Transverse colon (tissue), 4 donors: ENCODE measurements around the gene ALS2. TPM values are rescaled to one million over a fixed set of nuclear protein-coding genes. Genes with fewer than 3 reads are reported as not detected.

Experiments
- DNase-seq: peaks from one replicate; pipeline ENCODE4 v3.0.0-alpha.2; 2019
- H3K27ac ChIP-seq, 4 donors: fragments of 200-600 bp; sonication (generic); 2 replicates each; pipeline ENCODE4 v1.5.1; 2016 to 2018; ENCODE audit warnings: inconsistent platforms in 4 of 4
- H3K27me3 ChIP-seq: fragments of 200-600 bp; sonication (generic); 2 replicates; pipeline ENCODE4 v1.5.1; 2017; ENCODE audit warnings: inconsistent platforms
- H3K36me3 ChIP-seq, 4 donors: fragments of 200-600 bp; sonication (generic); 2 replicates each; pipeline ENCODE4 v1.5.1; 2017 to 2019; ENCODE audit warnings: inconsistent platforms in 4 of 4
- H3K4me1 ChIP-seq, 4 donors: fragments of 200-600 bp; sonication (generic); 2 replicates each; pipeline ENCODE4 v1.5.1; 2017 to 2020; ENCODE audit warnings: inconsistent platforms in 4 of 4
- H3K4me3 ChIP-seq, 4 donors: fragments of 200-600 bp; sonication (generic); 1 replicate in 1 of 4; 2 replicates in 3 of 4; pipeline versions ENCODE4 v1.5.1 to v1.6.1; 2017 to 2019; ENCODE audit warnings: inconsistent platforms in 4 of 4
- H3K9me3 ChIP-seq, 2 donors: fragments of 200-600 bp; sonication (generic); 2 replicates each; pipeline ENCODE4 v1.5.1; 2017 to 2019; ENCODE audit warnings: inconsistent platforms in 2 of 2
- EP300 ChIP-seq: sonication (generic); formaldehyde crosslinking; IDR thresholded peaks from one replicate; pipeline ENCODE4 v1.6.1; 2017; ENCODE audit warnings: antibody characterized with exemption, low read depth
- POLR2A ChIP-seq: fragments of 450-650 bp; IDR thresholded peaks from one replicate; pipeline ENCODE4 v1.6.1; 2016; ENCODE audit warnings: antibody characterized with exemption, mild to moderate bottlenecking, moderate library complexity
- POLR2AphosphoS5 ChIP-seq, 3 donors: sonication (generic); formaldehyde crosslinking; IDR thresholded peaks; one replicate each; pipeline ENCODE4 v1.6.1; 2016; ENCODE audit warnings: antibody characterized with exemption in 3 of 3
- WGBS, 2 donors: methylation state at CpG; one replicate each; pipeline ENCODE4 v1.1.5; 2018; ENCODE audit warnings: low coverage in 1 of 2; 5-methylcytosine and 5-hydroxymethylcytosine counted together
- in situ Hi-C, 4 donors: fragments of 200-750 bp; cut with MboI; loops; one replicate each; pipeline versions ENCODE4 v1.15.0 to v1.15.1; 2017; ENCODE audit warnings: low sequenced_read_pairs in 3 of 4, low pct_ligation_motif_present in 1 of 4, low pct_unique_long_range_greater_than_20kb in 1 of 4
- intact Hi-C: fragments of 100-400 bp; cut with DNase I; formaldehyde crosslinking; loops from one replicate; pipeline ENCODE4 v1.15.1; 2023; ENCODE audit warnings: low total_unique reads
- total RNA-seq, 4 donors: library from RNA; depleted of rRNA; stranded (reverse); fragments of >200 nt; gene quantifications; one replicate each; pipeline ENCODE4 v1.1.0, GENCODE V29; 2016
- TF ChIP-seq, protein P1 (sequence below), 5 experiments: fragments of 200-600 bp in 3 of 5; fragments of 450-650 bp in 2 of 5; sonication (generic) in 3 of 5; IDR thresholded peaks; 1 replicate in 2 of 5; 2 replicates in 3 of 5; pipeline ENCODE4 v1.5.1; 2016 to 2017; ENCODE audit warnings: antibody characterized with exemption in 5 of 5, inconsistent platforms in 3 of 5, mild to moderate bottlenecking in 2 of 5, moderate library complexity in 1 of 5

The ALS2 gene
- total RNA-seq, 4 donors from 2014 or later: 7.9 to 61.1 (median 8.9) TPM

GRCh38 chr2:201775326-201775725, 5.4 kb downstream of the ALS2 start:
- 89% methylated on average over 1 of the region's 1 CpG; no CpG with 5 or more reads in 1 of the 2 donors for WGBS, 2 donors
- H3K27me3 ChIP-seq: no peaks in the 10 kb centered on the region
- no peak overlapping the region for H3K27ac ChIP-seq
- in situ Hi-C loops (no loop called here), intact Hi-C loops (no loop called here)
- no peak for TF ChIP-seq POLR2A
- no peak for TF ChIP-seq POLR2AphosphoS5 (IDR thresholded peaks at IDR 0.05)
- TF ChIP-seq, protein P1, sequence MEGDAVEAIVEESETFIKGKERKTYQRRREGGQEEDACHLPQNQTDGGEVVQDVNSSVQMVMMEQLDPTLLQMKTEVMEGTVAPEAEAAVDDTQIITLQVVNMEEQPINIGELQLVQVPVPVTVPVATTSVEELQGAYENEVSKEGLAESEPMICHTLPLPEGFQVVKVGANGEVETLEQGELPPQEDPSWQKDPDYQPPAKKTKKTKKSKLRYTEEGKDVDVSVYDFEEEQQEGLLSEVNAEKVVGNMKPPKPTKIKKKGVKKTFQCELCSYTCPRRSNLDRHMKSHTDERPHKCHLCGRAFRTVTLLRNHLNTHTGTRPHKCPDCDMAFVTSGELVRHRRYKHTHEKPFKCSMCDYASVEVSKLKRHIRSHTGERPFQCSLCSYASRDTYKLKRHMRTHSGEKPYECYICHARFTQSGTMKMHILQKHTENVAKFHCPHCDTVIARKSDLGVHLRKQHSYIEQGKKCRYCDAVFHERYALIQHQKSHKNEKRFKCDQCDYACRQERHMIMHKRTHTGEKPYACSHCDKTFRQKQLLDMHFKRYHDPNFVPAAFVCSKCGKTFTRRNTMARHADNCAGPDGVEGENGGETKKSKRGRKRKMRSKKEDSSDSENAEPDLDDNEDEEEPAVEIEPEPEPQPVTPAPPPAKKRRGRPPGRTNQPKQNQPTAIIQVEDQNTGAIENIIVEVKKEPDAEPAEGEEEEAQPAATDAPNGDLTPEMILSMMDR (IDR thresholded peaks at IDR 0.05): no peak
- TF ChIP-seq EP300: no peak
- DNase-seq: no peak
- H3K36me3 ChIP-seq: no peaks in the 10 kb centered on the region
- no peak overlapping the region for H3K4me3 ChIP-seq
- H3K9me3 ChIP-seq: no peaks in the 10 kb centered on the region
- peaks cover 3 to 24% (median 14%) of the 10 kb centered on the region in 4 donors for H3K4me1 ChIP-seq

DNA sequence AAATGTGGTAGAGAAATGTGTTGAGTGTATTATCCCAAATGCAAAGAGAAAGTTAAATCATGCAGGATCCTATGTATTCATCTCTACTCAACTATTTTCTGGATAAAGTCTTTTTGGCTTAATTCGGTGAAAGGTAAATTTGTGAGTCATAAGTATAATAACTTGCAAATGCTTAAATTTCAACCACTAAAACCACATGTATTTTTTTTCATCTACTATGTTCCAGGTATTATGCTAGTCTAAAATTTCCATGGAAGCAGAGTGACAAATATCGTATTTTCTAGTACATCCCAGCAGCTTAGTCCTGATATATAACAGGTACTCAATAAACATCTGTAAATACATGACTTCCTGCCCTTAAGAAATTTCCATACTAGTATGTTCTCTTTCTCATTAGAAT, 6.2 kb downstream of the ALS2 start:
- intact Hi-C loops (no loop called here), in situ Hi-C loops (no loop called here)
- WGBS, 2 donors: 85 to 88% methylated on average over 2 of the region's 2 CpGs
- Histone ChIP-seq H3K27me3 (no peaks in the 10 kb centered on the region), H3K4me3 (no peak overlapping the region), H3K4me1 (peaks cover 0 to 16% (median 7%) of the 10 kb centered on the region in 4 donors), H3K27ac (no peak overlapping the region), H3K9me3 (no peaks in the 10 kb centered on the region), H3K36me3 (no peaks in the 10 kb centered on the region)
- TF ChIP-seq, protein P1 (IDR thresholded peaks at IDR 0.05): no peak
- no peak for TF ChIP-seq POLR2AphosphoS5 (IDR thresholded peaks at IDR 0.05)
- TF ChIP-seq POLR2A: no peak
- no peak for TF ChIP-seq EP300
- no peak for DNase-seq

DNA sequence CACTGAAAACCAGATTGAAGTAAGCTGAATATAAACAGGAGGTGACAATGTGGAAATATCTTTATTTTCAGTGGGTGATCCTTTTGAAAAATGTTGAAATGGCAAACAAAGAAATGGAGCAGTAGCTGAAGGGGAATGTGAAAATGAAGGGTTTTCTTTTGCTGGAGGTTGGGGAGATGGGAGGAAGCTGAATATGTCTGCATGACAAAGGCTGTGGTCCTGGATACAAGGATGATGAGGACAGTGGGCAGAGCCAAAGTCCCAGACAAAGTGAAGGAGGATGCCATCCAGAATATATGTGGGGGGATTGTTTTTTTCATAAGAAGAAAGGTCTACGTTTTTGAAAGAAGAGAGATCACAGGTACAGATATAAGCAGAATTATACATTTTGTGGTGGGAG, 6.7 kb downstream of the ALS2 start:
- intact Hi-C loops (no loop called here), in situ Hi-C loops (no loop called here)
- Histone ChIP-seq H3K27ac (no peak overlapping the region), H3K9me3 (no peaks in the 10 kb centered on the region), H3K4me3 (no peak overlapping the region), H3K4me1 (peaks cover 0 to 14% (median 4%) of the 10 kb centered on the region in 4 donors), H3K36me3 (no peaks in the 10 kb centered on the region), H3K27me3 (no peaks in the 10 kb centered on the region)
- no peak for DNase-seq
- TF ChIP-seq POLR2AphosphoS5 (IDR thresholded peaks at IDR 0.05) (no peak), POLR2A (no peak), EP300 (no peak)
- TF ChIP-seq, protein P1 (IDR thresholded peaks at IDR 0.05): no peak
- 81 to 82% methylated on average over 1 of the region's 1 CpG for WGBS, 2 donors

- DNase-seq: no peak
- no peak overlapping the region for H3K4me3 ChIP-seq
- no peak overlapping the region for H3K27ac ChIP-seq
- no peaks in the 10 kb centered on the region for H3K27me3 ChIP-seq
- TF ChIP-seq, protein P1 (IDR thresholded peaks at IDR 0.05): no peak
- TF ChIP-seq POLR2A (no peak), EP300 (no peak), POLR2AphosphoS5 (IDR thresholded peaks at IDR 0.05) (no peak)
- no peaks in the 10 kb centered on the region for H3K9me3 ChIP-seq
- in situ Hi-C loops (no loop called here), intact Hi-C loops (no loop called here)
- no peaks in the 10 kb centered on the region for H3K36me3 ChIP-seq
- H3K4me1 ChIP-seq: peaks cover 0 to 6% (median 0%) of the 10 kb centered on the region in 4 donors
- WGBS, 2 donors: 75 to 82% methylated on average over 4 of the region's 4 CpGs
Observed at GRCh38 chr2:201769666-201770373, 10.9 kb downstream of the ALS2 start.
